ENCODE data around the gene BBC3.
A peak's percentile ranks its signal among the peaks of the same experiment; 100 is the strongest.

The BBC3 gene

DNA sequence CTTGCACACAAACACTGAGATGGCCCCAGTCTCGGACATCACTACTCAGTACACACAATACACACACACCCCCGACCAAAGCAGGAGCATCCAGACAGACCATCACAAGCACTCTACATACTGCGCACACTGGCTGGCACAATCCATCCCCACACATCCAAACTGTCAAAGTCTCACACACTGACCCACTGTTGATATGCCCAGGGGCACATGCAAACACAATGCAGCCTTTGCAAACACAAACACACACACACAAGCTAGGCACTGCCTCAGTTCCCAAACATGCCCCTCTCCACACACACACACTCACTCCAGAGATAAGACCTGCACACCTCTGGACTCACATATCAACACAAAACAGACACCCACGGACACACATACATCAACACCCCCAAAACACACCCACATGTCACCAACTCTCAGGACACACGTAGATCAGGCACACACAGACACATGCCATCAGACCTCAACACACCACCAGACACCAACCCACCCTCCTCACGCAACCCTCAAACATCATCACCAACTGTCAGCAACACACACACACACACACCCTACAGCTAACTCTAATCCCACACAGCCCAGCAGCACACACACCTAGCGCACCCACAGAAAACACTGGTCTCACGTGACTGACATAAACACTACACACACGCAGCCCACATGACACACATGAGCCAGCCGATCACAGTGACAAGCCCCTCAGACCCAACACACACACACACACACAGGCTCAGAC lies 1.9 kb downstream of the BBC3 start:
- H3K4me3 ChIP-seq (ENCODE audit: low read length) = peak overlapping the region; percentile 100
- peak; percentile 57 for DNase-seq (ENCODE audit: low read depth)
- TF ChIP-seq, protein P1, sequence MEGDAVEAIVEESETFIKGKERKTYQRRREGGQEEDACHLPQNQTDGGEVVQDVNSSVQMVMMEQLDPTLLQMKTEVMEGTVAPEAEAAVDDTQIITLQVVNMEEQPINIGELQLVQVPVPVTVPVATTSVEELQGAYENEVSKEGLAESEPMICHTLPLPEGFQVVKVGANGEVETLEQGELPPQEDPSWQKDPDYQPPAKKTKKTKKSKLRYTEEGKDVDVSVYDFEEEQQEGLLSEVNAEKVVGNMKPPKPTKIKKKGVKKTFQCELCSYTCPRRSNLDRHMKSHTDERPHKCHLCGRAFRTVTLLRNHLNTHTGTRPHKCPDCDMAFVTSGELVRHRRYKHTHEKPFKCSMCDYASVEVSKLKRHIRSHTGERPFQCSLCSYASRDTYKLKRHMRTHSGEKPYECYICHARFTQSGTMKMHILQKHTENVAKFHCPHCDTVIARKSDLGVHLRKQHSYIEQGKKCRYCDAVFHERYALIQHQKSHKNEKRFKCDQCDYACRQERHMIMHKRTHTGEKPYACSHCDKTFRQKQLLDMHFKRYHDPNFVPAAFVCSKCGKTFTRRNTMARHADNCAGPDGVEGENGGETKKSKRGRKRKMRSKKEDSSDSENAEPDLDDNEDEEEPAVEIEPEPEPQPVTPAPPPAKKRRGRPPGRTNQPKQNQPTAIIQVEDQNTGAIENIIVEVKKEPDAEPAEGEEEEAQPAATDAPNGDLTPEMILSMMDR (conservative IDR thresholded peaks at IDR 0.05; ENCODE audit: low read length) = no peak

DNA sequence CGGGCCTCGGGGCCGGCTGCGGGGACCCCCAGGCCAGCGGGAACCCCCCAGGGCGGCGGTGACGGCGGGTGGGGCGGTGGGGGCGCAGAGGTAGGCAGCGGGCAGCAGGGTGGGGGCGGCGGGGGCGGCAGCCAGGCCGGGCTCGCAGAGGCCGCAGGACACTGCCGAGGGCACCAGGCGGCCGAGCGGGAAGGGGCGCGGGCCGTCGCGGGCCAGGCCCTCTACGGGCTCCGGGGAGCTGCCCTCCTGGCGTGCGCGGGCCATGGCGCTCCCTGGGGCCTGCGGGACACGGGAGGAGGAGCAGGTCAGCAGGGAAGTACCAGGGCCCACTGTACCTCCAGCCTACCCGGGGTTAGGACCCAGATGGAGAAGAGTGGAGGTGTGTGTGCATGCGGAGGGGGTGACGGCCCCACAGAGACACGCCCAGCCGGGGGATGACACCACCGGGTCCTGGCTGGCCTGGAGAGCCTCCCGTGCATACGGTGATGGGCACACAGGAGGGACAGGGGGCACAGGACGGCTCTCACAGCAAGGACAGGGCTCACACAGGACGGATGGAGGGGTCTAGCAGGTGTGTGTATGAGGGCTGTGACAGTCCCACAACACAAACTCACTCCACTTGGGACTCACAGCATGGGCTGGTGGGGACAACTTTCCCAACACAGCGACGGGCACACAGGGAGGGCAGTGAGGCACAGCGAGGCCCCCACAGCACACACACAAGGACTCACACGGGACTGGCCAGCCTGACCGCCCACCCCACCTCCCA lies 2.6 kb downstream of the BBC3 start:
- peak; percentile 48 for DNase-seq (ENCODE audit: low read depth)
- TF ChIP-seq, protein P1 (conservative IDR thresholded peaks at IDR 0.05; ENCODE audit: low read length) = no peak
- H3K4me3 ChIP-seq (ENCODE audit: low read length) = peak overlapping the region; percentile 100

DNA sequence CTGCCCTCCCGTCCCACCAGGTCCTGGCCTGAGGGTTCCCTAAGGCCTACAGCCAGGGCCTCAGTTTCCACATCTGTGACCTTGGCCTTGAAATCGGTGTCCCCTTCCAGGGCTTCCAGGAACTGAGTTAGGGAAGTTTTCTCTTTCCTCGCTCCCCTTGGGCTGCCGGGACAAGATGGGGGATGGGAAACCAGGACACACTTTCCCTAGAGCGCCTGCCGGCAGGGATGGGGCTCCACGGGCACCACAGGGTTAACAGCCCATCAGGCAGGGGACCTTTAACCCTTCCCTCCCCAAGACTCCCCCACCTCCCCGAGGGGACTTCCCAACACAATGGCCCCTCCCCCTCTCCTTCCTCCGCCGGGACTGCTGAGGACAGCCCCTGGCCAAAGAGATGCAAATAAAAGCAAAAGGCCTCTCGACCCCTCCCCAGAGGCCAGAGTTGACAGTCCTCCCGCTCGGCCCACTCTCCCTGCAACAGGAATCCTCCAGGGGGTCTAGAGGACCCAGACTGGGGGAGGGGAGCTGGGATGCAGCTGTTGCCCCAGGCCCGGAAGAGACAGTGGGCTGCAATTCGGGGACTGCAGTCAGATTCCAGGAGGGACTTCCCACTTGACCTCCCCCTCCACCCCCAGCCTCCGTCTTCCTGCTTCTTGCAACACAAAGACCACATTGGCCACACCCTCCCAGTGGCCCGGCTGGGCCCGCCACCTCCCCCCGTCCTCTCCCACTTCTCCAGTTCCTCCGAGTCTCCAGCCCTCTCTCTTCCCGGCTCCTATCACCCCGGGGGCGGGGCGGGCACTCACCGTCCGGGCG lies 3.4 kb downstream of the BBC3 start:
- DNase-seq (ENCODE audit: low read depth) = peak; percentile 97
- peak overlapping the region; percentile 100 for H3K4me3 ChIP-seq (ENCODE audit: low read length)
- TF ChIP-seq, protein P1 (conservative IDR thresholded peaks at IDR 0.05; ENCODE audit: low read length) = no peak; the same call in 1 of the 2 replicates

DNA sequence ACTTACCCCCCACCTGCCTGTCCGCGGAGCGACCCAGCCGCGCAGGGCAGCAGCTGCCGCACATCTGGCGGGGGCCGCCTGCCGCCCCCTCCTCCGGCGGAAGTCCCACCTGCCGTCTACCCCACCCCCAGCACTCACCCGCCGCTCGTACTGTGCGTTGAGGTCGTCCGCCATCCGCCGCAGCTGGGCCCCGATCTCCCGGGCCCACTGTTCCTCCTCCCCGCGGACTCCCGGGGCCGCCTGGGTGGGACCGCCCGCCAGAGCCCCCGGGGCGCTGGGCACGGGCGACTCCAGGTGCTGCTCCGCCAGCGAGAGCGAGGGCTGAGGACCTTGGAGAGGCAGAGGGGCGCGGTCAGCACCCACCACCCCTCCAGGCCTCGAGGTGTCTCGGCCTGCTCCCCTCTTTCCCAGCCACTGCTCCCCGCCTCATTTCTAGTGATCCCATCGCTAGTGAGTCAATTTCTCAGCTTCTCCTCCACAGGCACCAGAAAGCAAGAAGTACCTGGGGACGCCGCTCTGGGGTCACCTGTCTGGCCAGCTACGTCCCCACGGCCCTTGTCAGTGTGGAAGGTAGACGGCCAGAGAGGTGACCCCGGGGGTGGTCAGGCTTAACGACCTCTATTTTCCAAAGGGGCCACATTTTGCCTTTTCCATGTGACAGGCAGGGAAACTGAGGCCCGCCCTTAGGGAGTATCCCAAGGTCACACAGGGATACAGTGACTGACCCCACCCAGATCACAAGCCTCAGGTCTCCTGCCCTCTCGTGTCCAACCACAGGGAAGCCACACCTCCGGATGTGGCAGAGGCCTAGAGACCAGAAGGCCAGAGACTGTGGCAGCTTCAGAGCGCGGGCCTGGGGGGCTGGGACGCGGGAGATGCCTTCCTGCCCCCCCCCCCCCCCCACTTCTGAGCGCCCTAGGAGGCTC lies 4.3 kb downstream of the BBC3 start:
- peak; percentile 93 for DNase-seq (ENCODE audit: low read depth)
- peak overlapping the region; percentile 100 for H3K4me3 ChIP-seq (ENCODE audit: low read length)
- TF ChIP-seq, protein P1 (conservative IDR thresholded peaks at IDR 0.05; ENCODE audit: low read length) = 0 out of 2 replicates have a peak, but pooled peaks have one; percentile 7

DNA sequence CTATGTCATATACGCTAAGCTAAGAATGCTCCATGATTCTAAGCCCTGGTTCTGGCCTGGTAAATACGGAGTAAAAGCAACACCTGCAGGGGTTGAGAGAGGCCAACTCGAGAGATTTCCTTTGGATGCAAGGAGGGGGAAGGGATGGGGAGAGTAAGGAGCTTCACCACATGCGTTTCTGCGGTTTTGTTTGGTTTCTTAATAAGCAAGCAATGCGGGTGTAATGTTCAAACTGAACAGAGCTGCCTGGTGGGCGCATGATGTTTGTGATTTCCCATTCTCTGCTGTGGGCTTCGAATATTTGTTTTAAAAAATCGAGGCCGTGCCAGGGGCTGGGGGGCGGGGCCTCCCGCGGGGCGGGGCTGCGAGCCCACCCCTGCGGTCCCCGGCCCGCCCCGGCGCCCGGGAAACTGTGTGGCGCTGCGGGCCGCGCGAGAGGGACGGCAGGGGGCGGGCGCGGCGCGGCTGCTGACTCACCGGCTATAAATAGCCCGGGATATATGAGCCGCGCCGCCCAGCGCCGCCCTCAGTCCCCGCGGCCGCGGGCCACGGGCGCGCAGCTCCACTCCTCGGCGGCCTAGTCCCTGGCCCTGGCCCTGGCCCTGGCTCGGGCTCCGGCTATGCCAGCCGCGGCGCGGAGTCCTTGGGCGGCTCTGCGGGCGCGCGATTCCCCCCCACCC lies 5.1 kb downstream of the BBC3 start:
- peak overlapping the region; percentile 100 for H3K4me3 ChIP-seq (ENCODE audit: low read length)
- TF ChIP-seq, protein P1 (conservative IDR thresholded peaks at IDR 0.05; ENCODE audit: low read length) = peak; percentile 0; the same call in 1 of the 2 replicates
- peak; percentile 87 for DNase-seq (ENCODE audit: low read depth)

DNA sequence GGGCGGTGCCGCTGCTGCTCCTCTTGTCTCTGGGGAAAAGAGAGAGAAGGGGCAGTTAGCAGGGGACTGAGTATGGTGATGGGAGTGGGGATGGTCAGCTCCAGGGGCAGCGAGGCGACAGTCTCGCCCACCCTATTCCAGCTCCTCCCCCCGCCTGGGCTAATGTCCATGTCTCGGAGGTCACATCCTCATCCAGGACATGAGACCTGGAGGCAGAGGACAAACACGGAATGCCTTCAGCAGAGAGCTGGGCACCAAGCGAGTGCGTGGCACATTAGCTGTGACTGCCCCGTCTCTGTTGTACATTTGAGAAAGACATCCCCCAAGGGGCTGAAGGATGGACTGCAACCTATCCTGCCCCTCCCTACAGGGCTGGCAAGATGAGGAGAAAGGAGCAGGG lies 9.1 kb downstream of the BBC3 start:
- no peak overlapping the region for H3K4me3 ChIP-seq (ENCODE audit: low read length)
- no peak for DNase-seq (ENCODE audit: low read depth)
- TF ChIP-seq, protein P1 (conservative IDR thresholded peaks at IDR 0.05; ENCODE audit: low read length) = no peak
